ENCODE measurements around the gene SAP30L.

Gene SAP30L

GRCh38 chr5:154478224-154478565 is 32.4 kb downstream of the SAP30L start, which contains the start of gene HAND1:
Gene HAND1 (minus strand): TSS chr5:154478227. CDS start chr5:154478008, 219 bp downstream.
- H3K9me2 ChIP-seq (replicated peaks; ENCODE audit: insufficient read depth, low read length): no peaks in the 10 kb centered on the region
- H3K79me2 ChIP-seq (ENCODE audit: low read length): no peaks in the 10 kb centered on the region
- no peak for TF ChIP-seq CTCF (IDR thresholded peaks at IDR 0.05; ENCODE audit: low read length)
- no peak for TF ChIP-seq EZH2 (optimal IDR thresholded peaks at IDR 0.05; ENCODE audit: low read depth, low read length)
- no peak for TF ChIP-seq EZH2phosphoT487 (IDR thresholded peaks at IDR 0.05; ENCODE audit: low read length)
- no peaks in the 10 kb centered on the region for H3K9me3 ChIP-seq (replicated peaks; ENCODE audit: insufficient read depth, low read length)
- no peak within 1 kb of the TSS for H3K4me2 ChIP-seq (ENCODE audit: low read depth, low read length)
- H3F3A ChIP-seq (ENCODE audit: insufficient read depth, low read length): no peaks in the 10 kb centered on the region
- no peaks in the 10 kb centered on the region for H3K36me3 ChIP-seq (replicated peaks; ENCODE audit: insufficient read depth, low read length)
- H3K4me3 ChIP-seq (ENCODE audit: low read length): no peak within 1 kb of the TSS
- no peak within 1 kb of the TSS for H3K9ac ChIP-seq (ENCODE audit: low read length)
- H3K27ac ChIP-seq (ENCODE audit: low read length): no peak within 1 kb of the TSS
- H4K20me1 ChIP-seq (ENCODE audit: insufficient read depth, low read length): no peaks in the 10 kb centered on the region
- H2AFZ ChIP-seq (ENCODE audit: low read length): no peak within 1 kb of the TSS
- no peak for DNase-seq
- H3K27me3 ChIP-seq (replicated peaks; ENCODE audit: insufficient read depth, low read length): peaks cover 85% of the 10 kb centered on the region
- H3K4me1 ChIP-seq (ENCODE audit: low read length): no peaks in the 10 kb centered on the region

- DNase-seq: no peak
- Histone ChIP-seq H3K4me1 (ENCODE audit: low read length) (no peaks in the 10 kb centered on the region), H3K4me2 (ENCODE audit: low read depth, low read length) (no peak overlapping the region)
Measured at GRCh38 chr5:154478752-154479159, 33.0 kb downstream of the SAP30L start.

GRCh38 chr5:154479160-154479943 is 33.6 kb downstream of the SAP30L start:
- H3F3A ChIP-seq (ENCODE audit: insufficient read depth, low read length): no peaks in the 10 kb centered on the region
- H3K4me2 ChIP-seq (ENCODE audit: low read depth, low read length): no peak overlapping the region
- no peak for TF ChIP-seq EZH2phosphoT487 (IDR thresholded peaks at IDR 0.05; ENCODE audit: low read length)
- TF ChIP-seq EZH2 (optimal IDR thresholded peaks at IDR 0.05; ENCODE audit: low read depth, low read length): no peak
- no peak for TF ChIP-seq CTCF (IDR thresholded peaks at IDR 0.05; ENCODE audit: low read length)
- H3K9me2 ChIP-seq (replicated peaks; ENCODE audit: insufficient read depth, low read length): no peaks in the 10 kb centered on the region
- no peaks in the 10 kb centered on the region for H3K9me3 ChIP-seq (replicated peaks; ENCODE audit: insufficient read depth, low read length)
- H3K36me3 ChIP-seq (replicated peaks; ENCODE audit: insufficient read depth, low read length): no peaks in the 10 kb centered on the region
- no peak overlapping the region for H3K4me3 ChIP-seq (ENCODE audit: low read length)
- H3K27me3 ChIP-seq (replicated peaks; ENCODE audit: insufficient read depth, low read length): peaks cover 87% of the 10 kb centered on the region
- H2AFZ ChIP-seq (ENCODE audit: low read length): no peak overlapping the region
- no peaks in the 10 kb centered on the region for H3K79me2 ChIP-seq (ENCODE audit: low read length)
- no peaks in the 10 kb centered on the region for H3K4me1 ChIP-seq (ENCODE audit: low read length)
- no peaks in the 10 kb centered on the region for H4K20me1 ChIP-seq (ENCODE audit: insufficient read depth, low read length)
- H3K9ac ChIP-seq (ENCODE audit: low read length): no peak overlapping the region
- DNase-seq: no peak
- no peak overlapping the region for H3K27ac ChIP-seq (ENCODE audit: low read length)

More at GRCh38 chr5:154478752-154479159, 33.0 kb downstream of the SAP30L start:
- Histone ChIP-seq H3F3A (ENCODE audit: insufficient read depth, low read length) (no peaks in the 10 kb centered on the region), H3K9me3 (replicated peaks; ENCODE audit: insufficient read depth, low read length) (no peaks in the 10 kb centered on the region), H3K9me2 (replicated peaks; ENCODE audit: insufficient read depth, low read length) (no peaks in the 10 kb centered on the region), H3K9ac (ENCODE audit: low read length) (no peak overlapping the region), H3K36me3 (replicated peaks; ENCODE audit: insufficient read depth, low read length) (no peaks in the 10 kb centered on the region), H3K4me3 (ENCODE audit: low read length) (no peak overlapping the region), H2AFZ (ENCODE audit: low read length) (no peak overlapping the region), H3K79me2 (ENCODE audit: low read length) (no peaks in the 10 kb centered on the region), H4K20me1 (ENCODE audit: insufficient read depth, low read length) (no peaks in the 10 kb centered on the region), H3K27me3 (replicated peaks; ENCODE audit: insufficient read depth, low read length) (peaks cover 88% of the 10 kb centered on the region), H3K27ac (ENCODE audit: low read length) (no peak overlapping the region)
- TF ChIP-seq CTCF (IDR thresholded peaks at IDR 0.05; ENCODE audit: low read length) (no peak), EZH2phosphoT487 (IDR thresholded peaks at IDR 0.05; ENCODE audit: low read length) (no peak), EZH2 (optimal IDR thresholded peaks at IDR 0.05; ENCODE audit: low read depth, low read length) (no peak)
